ENCODE measurements around the gene FPR3. TPM values are rescaled to one million over a fixed set of nuclear protein-coding genes. Genes with fewer than 3 reads are reported as not detected.

Gene FPR3
- total RNA-seq, 2 experiments from 2014 or later = not detected

DNA sequence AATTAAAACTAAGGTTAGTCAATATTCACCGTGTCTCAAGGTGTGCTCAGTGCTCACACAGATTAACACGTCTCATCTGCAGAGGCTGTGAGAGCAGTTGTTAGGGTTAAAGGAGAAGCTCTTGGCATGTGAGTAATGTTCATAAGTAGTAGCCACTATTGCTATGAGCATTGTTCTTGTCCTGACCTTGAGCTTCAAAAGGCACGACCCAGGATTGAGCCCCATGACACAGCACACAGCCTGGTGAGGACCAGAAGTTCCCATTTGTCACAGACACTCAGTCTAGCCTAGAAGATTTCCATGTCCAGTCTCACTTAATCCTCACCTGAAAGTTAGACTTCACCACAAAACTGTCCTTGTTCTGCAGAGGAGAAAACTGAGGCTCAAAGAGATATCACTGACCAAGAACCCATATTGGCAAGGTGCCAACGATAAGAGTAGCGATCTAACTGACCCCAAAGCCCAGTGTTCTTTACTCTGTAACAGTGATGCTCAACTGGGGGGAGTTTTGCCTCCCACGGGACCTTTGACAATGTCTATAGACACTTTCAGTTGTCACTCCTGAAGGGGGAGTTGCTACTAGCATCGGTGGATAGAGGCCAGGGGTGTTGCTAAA is 26.0 kb downstream of the FPR3 start:
- ChIA-PET POLR2A (no interaction called here), CTCF (no interaction called here)
- TF ChIP-seq CTCF (IDR thresholded peaks at IDR 0.05) = no peak
- no peaks in the 10 kb centered on the region for H3K4me1 ChIP-seq (ENCODE audit: insufficient read depth, low read length)
- Mint-ChIP-seq H3K4me1 (ENCODE audit: low read depth) (no peaks in the 10 kb centered on the region), H3K9me3 (peaks cover 22% of the 10 kb centered on the region), H3K27ac (no peak overlapping the region), H3K36me3 (ENCODE audit: low read depth) (no peaks in the 10 kb centered on the region), H3K27me3 (peaks cover 8% of the 10 kb centered on the region), H3K4me3 (no peak overlapping the region)
- intact Hi-C loops (cut with DNase I, micrococcal nuclease) = no loop called here
- no peaks in the 10 kb centered on the region for H3K27me3 ChIP-seq (ENCODE audit: control insufficient read depth in 1 of 2, insufficient read depth in 2 of 2, low read length in 2 of 2)
- no peak for ATAC-seq (ENCODE audit: poor library complexity)
- DNase-seq = peak in 2 of 14 experiments; percentile 33 to 61
- no peak overlapping the region for H3K27ac ChIP-seq (ENCODE audit: low read depth in 1 of 2, low read length in 2 of 2)
- no peaks in the 10 kb centered on the region for H3K36me3 ChIP-seq (ENCODE audit: insufficient read depth, low read length)
- H3K9me3 ChIP-seq (ENCODE audit: control insufficient read depth in 1 of 2, insufficient read depth in 1 of 2, low read length in 2 of 2) = peaks cover 14 to 22% of the 10 kb centered on the region in 2 experiments
- no peak overlapping the region for H3K4me3 ChIP-seq (ENCODE audit: low read length)

DNA sequence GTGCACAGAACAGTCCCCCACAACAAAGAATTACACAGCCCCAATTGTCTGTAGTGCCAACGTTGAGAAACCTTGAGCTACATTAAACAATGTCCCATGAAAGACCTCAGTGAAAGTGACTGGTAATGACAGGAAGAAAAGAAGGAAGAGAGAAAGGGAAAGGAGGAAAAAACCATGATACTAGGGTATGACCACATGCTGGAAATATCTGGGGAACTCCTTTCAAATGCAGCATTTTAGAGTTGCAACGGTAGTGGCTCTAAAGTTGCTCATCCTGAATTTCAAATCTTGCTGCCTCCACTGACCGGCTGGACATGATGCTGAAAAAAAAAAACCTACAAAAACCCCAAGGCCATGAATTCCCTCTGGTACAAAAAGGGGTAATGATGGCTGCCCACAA is 26.5 kb downstream of the FPR3 start:
- H3K27me3 ChIP-seq (ENCODE audit: control insufficient read depth in 1 of 2, insufficient read depth in 2 of 2, low read length in 2 of 2) = no peaks in the 10 kb centered on the region
- H3K9me3 ChIP-seq (ENCODE audit: control insufficient read depth in 1 of 2, insufficient read depth in 1 of 2, low read length in 2 of 2) = peaks cover 14 to 25% of the 10 kb centered on the region in 2 experiments
- H3K4me1 Mint-ChIP-seq (ENCODE audit: low read depth) = no peaks in the 10 kb centered on the region
- no peak overlapping the region for H3K4me3 ChIP-seq (ENCODE audit: low read length)
- H3K9me3 Mint-ChIP-seq = peaks cover 26% of the 10 kb centered on the region
- ChIA-PET POLR2A (no interaction called here), CTCF (no interaction called here)
- intact Hi-C loops (cut with DNase I, micrococcal nuclease) = no loop called here
- DNase-seq = peak in 2 of 14 experiments; percentile 26 to 40
- H3K4me3 Mint-ChIP-seq = no peak overlapping the region
- H3K4me1 ChIP-seq (ENCODE audit: insufficient read depth, low read length) = no peaks in the 10 kb centered on the region
- H3K27ac ChIP-seq (ENCODE audit: low read depth in 1 of 2, low read length in 2 of 2) = no peak overlapping the region
- no peak for ATAC-seq (ENCODE audit: poor library complexity)
- H3K36me3 ChIP-seq (ENCODE audit: insufficient read depth, low read length) = no peaks in the 10 kb centered on the region
- H3K36me3 Mint-ChIP-seq (ENCODE audit: low read depth) = no peaks in the 10 kb centered on the region
- peaks cover 8% of the 10 kb centered on the region for H3K27me3 Mint-ChIP-seq
- no peak overlapping the region for H3K27ac Mint-ChIP-seq
- no peak for TF ChIP-seq CTCF (IDR thresholded peaks at IDR 0.05)

DNA sequence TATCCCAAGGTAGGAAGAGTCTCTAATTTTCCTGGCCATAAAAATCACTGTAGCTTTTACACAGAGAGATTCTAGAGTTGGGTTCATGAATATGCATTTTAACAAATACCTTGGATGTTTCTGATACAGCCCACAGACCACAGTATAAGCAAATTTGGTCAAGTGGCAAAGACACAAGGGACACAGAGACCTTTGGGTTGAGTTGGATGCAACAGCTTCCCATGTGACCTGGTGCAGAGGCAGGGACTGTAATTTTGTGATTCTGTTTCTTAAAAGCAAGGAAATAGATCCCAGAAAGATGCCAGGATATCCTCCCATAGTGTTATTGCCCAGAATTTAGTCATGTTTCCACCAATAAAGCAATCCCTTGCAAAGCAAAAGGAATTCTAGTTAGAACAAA is 27.0 kb downstream of the FPR3 start:
- Mint-ChIP-seq H3K36me3 (ENCODE audit: low read depth) (peaks cover 1% of the 10 kb centered on the region), H3K27ac (no peak overlapping the region), H3K4me1 (ENCODE audit: low read depth) (no peaks in the 10 kb centered on the region), H3K9me3 (peaks cover 30% of the 10 kb centered on the region), H3K4me3 (no peak overlapping the region), H3K27me3 (peaks cover 8% of the 10 kb centered on the region)
- no peaks in the 10 kb centered on the region for H3K27me3 ChIP-seq (ENCODE audit: control insufficient read depth in 1 of 2, insufficient read depth in 2 of 2, low read length in 2 of 2)
- ChIA-PET CTCF (no interaction called here), POLR2A (no interaction called here)
- ATAC-seq (ENCODE audit: poor library complexity) = no peak
- TF ChIP-seq CTCF (IDR thresholded peaks at IDR 0.05) = no peak
- H3K36me3 ChIP-seq (ENCODE audit: insufficient read depth, low read length) = no peaks in the 10 kb centered on the region
- no peak for DNase-seq
- peaks cover 14 to 30% of the 10 kb centered on the region in 2 experiments for H3K9me3 ChIP-seq (ENCODE audit: control insufficient read depth in 1 of 2, insufficient read depth in 1 of 2, low read length in 2 of 2)
- no peak overlapping the region for H3K4me3 ChIP-seq (ENCODE audit: low read length)
- H3K4me1 ChIP-seq (ENCODE audit: insufficient read depth, low read length) = no peaks in the 10 kb centered on the region
- intact Hi-C loops (cut with DNase I, micrococcal nuclease) = no loop called here
- no peak overlapping the region for H3K27ac ChIP-seq (ENCODE audit: low read depth in 1 of 2, low read length in 2 of 2)

Measured in CD4-positive, alpha-beta T cell (primary cell).